GM21381 (cell line): ENCODE results near the gene MPLKIP.
"Not testable (repeated sequence)": the region's sequence is repeated elsewhere in the genome, so short reads cannot be mapped to it uniquely, and the experiment has no call there.

Experiments
- ATAC-seq: cut with Tn5 transposase; IDR thresholded peaks from one replicate; pipeline ENCODE4 v1.9.1; 2021; ENCODE audit warnings: mild to moderate bottlenecking, moderate library complexity; ENCODE audit not compliant: unreplicated experiment

MPLKIP gene

GRCh38 chr7:40134428-40135316 is at the start of gene MPLKIP, which contains the start of gene SUGCT:
TSS of gene MPLKIP (minus strand) at chr7:40134622. CDS start at chr7:40134567, 55 bp downstream.
TSS of gene SUGCT (plus strand) at chr7:40135005.
- peak; percentile 85 for ATAC-seq

DNA sequence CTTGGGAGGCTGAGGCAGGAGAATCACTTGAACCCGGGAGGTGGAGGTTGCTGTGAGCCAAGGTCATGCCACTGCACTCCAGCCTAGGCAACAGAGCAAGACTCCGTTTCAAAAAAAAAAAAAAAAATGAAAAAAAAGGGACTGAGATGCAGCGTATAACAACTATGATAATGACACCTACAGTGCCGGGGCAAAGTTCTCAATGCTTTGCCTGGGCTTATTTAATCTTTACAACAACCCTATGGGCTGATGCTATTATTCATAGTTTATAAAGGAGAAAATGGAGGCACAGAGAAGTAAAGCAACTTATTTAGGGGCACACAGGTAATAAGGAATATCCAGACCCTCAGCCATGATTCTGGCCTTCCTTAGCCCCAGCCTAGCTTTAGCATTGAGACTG is 48.0 kb upstream of the MPLKIP start:
- ATAC-seq, result no peak

GRCh38 chr7:40177071-40177470 is 42.6 kb upstream of the MPLKIP start:
- ATAC-seq, result no peak

DNA sequence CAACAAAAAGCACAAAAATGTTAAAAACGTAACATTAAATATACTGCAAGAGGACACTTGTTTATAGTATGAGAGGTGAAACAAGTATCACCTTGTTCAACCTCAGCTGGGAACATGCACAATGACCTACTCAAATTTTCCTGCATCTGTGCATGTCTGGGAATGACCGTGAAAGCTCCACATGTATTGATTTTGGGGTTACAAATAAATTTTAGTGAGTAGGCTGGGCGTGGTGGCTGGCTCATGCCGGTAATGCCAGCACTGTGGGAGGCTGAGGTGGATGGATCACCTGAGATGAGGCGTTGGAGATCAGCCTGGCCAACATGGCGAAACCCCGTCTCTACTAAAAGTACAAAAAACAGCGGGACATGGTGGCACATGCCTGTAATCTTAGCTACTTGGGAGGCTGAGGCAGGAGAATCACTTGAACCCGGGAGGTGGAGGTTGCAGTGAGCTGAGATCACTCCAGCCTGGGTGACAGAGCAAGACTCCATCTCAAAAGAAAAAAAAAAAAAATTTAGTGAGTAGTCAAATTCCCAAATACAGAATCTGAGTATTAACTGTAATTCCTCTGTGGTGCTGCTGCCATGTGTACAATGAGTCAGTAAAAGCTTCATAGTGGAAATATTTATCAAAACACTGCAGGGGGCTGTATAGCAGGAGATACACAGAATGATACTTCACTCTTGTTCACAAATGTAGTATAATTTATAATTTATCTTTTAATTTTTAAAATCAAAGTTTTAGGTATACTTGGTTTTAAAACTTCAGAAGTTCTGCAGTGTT is 41.5 kb upstream of the MPLKIP start:
- ATAC-seq, result no peak

DNA sequence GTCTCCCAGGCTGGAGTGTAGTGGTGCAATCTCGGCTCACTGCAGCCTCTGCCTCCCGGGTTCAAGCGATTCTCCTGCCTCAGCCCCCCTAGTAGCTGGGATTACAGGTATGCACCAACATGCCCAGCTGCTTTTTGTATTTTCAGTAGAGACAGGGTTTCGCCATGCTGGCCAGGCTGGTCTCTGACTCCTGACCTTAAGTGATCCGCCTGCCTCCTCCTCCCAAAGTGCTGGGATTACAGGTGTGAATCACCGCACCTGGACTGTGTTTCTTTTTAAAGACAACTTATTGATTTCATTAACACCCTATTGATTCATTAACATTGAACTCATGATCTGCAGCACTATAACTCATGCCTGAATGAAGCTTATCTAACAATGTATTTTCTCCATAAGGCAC is 40.8 kb upstream of the MPLKIP start:
- not testable (repeated sequence) for ATAC-seq

DNA sequence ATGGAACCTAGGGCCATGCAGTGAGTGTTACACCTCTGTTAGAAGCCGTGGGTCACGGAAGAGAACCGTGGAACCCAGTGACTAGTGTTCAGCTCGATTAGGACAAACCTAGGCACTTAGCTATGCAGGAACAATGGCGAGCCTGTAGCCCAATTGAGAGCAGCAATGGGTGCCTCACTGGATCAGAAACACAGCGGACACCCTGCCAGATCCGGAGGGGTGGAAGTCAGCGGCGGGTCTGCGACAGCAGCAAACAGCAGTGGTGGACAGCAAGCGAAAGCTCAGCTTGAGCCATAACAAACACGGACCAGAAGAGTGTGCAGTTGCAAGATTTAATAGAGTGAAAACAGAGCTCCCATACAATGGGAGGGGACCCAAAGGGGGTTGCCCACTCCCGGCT is 38.7 kb upstream of the MPLKIP start:
- not testable (repeated sequence) for ATAC-seq

GRCh38 chr7:40168266-40168665 is 33.8 kb upstream of the MPLKIP start:
- ATAC-seq, result not testable (repeated sequence)

DNA sequence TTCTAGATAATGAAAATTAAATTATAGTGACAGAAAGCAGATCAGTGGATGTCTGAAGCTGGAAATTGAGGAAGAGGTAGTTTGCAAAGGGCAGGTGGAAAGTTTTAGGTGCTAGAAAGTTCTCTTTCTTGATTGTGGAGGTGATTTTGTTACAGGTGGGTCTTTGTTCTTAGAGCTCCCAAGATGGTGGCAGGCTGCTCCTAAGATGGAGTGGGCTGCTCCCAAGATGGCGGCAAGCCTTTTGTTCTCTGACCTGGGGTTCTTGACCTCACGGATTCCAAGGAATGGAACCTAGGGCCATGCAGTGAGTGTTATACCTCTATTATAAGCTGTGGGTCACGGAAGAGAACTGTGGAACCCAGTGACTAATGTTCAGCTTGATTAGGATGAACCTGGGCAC is 32.9 kb upstream of the MPLKIP start:
- ATAC-seq, result no peak

DNA sequence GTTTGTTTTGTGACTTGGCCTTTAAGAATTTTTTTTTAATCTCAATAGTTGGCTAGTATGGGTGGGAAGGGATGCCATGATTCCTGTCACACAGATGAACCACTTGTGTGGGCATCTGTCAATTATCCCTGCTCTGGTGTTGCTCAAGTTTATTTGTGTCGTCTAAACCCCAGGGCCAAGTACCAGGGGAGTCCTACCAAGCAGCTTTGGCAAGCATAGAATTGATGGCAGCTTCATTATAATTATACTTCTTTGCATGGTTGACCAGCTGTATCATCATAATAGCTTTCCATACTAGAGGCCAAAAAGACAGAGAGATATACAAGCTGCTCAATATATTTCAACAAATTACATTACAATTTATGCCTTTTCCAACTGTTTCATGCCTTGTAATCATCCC is 30.8 kb upstream of the MPLKIP start:
- no peak for ATAC-seq

DNA sequence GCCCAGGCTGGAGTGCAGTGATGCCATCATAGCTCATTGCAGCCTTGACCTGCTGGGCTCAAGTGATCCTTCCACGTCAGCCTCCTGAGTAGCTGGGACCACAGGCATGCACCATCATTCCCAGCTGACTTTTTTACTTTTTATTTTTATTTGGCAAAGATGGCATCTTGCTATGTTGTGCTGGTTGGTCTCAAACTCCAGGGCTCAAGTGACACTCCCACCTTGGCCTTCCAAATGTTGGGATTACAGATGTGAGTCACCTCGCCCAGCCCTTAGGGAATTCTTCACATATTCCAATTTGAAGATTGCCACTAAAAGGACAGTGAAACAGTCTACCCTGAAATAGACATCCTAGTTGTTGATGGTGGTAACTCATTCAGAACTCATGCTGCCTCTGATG is 28.1 kb upstream of the MPLKIP start:
- ATAC-seq, result no peak

DNA sequence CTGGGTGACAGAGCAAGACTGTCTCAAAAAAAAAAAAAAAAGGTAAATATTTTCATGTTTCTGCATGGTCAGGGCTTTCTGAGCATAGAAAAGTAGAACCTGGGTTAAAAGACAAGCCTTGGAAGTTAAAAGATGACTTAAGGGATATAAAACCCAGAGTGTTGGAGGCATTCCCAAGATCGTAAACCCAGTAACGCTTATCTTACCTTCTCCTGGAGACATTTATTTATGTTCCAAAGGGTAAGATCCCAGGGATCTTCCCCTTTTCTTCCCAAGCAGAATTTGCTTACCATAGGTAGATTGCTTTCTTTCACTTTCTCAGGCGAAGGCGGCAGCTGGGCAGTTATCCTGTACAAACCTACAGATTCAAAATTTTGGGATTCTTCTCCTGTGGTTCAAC is 22.6 kb upstream of the MPLKIP start:
- no peak for ATAC-seq

DNA sequence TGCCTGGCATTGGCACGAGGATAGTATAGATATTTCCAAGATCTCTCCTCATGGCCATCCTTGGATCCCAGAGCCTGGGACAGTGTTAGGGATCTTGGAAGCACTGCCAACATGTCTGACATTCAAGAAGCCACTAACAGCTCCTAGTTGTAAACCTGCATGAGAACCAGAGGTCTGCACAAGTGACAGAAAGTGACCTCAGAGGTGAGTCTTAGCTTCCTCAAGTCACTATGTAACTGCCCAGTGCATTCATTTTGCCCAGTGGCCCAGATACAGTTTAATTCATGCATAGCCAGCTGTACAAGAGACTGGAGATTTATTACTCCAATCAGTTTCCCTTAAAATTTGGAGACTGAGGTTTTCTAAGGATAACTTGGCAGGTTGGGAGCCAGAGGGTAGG is 17.1 kb upstream of the MPLKIP start:
- ATAC-seq, result no peak

- no peak for ATAC-seq
Observed at GRCh38 chr7:40148671-40149070, 14.2 kb upstream of the MPLKIP start.

DNA sequence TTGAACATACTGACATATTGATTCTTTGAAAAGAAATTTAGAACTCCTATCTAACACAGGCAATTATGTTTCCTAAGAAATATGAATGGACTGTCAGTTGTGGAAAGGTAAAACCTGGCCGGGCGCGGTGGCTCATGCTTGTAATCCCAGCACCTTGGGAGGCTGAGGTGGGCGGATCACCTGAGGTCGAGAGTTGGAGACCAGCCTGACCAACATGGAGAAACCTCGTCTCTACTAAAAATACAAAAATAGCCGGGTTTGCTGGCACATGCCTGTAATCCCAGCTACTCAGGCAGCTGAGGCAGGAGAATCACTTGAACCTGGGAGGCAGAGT is 13.8 kb upstream of the MPLKIP start:
- not testable (repeated sequence) for ATAC-seq

DNA sequence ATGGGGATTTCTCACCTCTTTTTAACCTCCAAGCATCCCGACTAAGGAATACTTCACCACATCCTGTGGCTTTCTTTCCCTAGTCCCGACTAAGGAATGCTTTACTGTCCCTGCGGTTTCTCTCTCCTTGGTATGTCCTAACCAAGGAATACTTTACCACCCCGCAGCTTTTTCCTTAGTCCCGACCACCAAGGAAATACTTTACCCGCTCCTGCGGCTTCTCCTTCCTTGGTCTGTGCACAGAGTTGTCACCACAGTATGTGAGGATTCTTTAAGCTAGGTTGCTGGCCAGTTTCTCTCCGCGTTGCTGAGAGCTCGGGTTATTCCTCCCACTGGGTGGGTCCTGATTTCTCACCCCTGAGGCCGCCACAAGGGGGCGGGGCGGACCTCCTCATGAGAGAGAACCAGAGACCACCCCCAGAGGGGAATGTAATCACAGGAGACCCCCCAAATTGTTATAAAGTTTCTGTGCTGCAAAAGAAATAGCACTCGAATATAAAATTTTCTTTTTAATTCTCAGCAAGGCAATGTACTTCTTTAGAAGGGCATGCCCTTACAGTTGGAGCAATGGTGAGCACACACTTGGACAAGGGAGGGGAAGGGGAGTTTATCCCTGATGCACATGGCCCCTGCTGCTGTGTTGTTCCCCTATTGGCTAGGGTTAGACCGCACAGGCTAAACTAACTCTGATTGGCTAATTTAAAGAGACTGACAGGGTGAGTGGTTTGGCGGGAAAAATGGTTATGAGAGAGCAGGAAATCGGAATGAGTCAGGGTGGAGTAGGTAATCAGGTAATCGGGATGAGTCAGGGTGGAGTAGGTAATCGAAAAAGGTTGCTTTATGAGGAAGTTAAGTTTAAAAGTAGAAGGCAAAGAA is 13.2 kb upstream of the MPLKIP start:
- ATAC-seq, result no peak

DNA sequence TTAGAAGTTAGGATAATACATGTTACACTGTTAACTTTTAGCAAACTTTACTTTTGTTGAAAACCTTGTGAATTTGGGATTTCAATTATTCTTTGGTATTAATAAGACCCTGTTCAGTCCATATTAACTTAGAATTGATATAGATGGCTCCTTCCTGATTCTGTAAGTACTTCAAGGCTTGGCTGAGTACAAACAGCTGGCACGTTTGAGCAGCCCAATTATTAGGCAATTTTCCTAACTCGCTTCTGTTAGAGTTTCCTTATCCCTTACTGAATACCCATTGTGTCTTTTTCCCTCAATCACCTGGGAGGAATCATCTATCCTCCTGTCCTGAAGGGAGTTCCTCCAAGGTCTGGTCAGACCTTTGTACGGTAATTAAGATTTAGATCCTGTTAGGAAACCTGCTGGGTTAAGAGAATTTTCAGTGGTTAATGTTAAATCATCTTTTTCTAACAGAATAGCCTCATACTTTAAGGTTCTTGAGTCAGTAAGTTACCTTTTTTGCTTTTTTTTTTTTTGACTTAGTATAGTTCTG is 11.2 kb upstream of the MPLKIP start:
- not testable (repeated sequence) for ATAC-seq

DNA sequence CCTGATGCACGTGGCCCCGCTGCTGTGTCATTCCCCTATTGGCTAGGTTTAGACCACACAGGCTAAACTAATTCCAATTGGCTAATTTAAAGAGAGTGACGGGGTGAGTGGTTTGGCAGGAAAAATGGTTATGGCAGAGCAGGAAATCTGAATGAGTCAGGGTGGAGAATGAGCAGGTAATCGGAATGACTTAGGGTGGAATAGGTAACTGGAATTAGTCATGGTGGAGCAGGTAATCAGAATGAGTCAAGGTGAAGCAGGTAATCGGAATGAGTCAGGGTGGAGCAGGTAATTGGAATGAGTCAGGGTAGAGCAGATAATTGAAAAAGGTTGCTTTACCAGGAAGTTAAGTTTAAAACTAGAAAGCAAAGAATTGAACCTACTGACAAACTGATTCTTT is 7.5 kb upstream of the MPLKIP start:
- ATAC-seq, result not testable (repeated sequence)

- ATAC-seq, result not testable (repeated sequence)
Observed at GRCh38 chr7:40139891-40140290, 5.5 kb upstream of the MPLKIP start.

DNA sequence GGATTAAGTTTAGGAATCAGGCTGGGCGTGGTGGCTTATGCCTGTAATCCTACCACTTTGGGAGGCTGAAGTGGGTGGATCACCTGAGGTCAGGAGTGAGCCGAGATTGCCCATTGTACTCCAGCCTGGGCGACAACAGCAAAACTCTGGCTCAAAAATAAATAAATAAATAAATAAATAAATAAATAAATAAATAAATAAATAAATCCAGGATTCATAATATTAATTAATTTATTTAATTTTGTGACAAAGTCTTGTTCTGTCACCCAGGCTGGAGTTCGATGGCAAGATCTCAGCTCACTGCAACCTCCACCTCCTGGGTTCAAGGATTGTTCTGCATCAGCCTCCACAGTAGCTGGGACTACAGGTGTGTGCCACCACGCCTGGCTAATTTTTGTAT is 4.6 kb upstream of the MPLKIP start:
- no peak for ATAC-seq

DNA sequence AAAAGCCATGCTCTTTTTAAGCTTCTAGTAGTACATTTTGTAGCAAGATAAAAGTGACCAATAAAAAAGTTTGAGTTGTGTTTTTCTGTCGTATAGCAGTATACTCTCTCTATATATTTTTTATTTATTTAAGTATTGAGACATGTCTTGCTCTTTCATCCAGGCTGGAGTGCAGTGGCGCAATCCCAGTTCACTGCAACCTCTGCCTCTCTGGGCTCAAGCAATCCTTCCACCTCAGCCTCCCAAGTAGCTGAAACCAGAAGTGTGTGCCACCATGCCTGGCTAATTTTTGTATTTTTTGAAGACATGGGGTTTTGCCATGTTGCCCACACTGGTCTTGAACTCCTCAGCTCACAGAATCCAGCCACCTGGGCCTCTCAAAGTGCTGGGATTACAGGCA is 3.1 kb upstream of the MPLKIP start:
- no peak for ATAC-seq

DNA sequence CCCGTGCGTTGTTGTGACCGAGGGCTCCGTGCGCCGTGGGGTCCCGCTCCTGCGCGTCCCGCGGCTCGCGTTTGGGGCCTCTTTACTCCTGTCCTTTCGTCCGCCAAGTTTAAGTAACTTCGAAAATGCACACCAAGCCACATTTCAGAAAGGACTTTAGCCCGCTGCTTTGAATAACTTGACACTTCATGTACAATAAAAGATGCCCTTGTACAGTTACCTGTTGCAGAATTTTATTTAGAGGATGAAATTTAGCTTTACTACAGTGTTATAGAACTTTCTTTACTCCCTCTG is 842 bp upstream of the MPLKIP start:
- ATAC-seq, result no peak
